ENCODE measurements around the gene TTN.

- TF ChIP-seq POLR2AphosphoS5 (IDR thresholded peaks at IDR 0.05; ENCODE audit: low read depth, low read length) (no peak), CTCF (IDR thresholded peaks at IDR 0.05) (peak; percentile 61; the same call in 1 of the 2 replicates), SIN3A (IDR thresholded peaks at IDR 0.05; ENCODE audit: borderline replicate concordance, insufficient read depth, low read depth, low read length) (no peak), TCF7L2 (IDR thresholded peaks at IDR 0.05; ENCODE audit: low read depth, low read length) (no peak)
- TF ChIP-seq, protein P1, sequence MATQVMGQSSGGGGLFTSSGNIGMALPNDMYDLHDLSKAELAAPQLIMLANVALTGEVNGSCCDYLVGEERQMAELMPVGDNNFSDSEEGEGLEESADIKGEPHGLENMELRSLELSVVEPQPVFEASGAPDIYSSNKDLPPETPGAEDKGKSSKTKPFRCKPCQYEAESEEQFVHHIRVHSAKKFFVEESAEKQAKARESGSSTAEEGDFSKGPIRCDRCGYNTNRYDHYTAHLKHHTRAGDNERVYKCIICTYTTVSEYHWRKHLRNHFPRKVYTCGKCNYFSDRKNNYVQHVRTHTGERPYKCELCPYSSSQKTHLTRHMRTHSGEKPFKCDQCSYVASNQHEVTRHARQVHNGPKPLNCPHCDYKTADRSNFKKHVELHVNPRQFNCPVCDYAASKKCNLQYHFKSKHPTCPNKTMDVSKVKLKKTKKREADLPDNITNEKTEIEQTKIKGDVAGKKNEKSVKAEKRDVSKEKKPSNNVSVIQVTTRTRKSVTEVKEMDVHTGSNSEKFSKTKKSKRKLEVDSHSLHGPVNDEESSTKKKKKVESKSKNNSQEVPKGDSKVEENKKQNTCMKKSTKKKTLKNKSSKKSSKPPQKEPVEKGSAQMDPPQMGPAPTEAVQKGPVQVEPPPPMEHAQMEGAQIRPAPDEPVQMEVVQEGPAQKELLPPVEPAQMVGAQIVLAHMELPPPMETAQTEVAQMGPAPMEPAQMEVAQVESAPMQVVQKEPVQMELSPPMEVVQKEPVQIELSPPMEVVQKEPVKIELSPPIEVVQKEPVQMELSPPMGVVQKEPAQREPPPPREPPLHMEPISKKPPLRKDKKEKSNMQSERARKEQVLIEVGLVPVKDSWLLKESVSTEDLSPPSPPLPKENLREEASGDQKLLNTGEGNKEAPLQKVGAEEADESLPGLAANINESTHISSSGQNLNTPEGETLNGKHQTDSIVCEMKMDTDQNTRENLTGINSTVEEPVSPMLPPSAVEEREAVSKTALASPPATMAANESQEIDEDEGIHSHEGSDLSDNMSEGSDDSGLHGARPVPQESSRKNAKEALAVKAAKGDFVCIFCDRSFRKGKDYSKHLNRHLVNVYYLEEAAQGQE (IDR thresholded peaks at IDR 0.05; ENCODE audit: insufficient read depth in 1 of 2, low read depth in 2 of 2, low read length in 1 of 2) = no peak
These were observed 11.0 kb downstream of the TTN start for GRCh38 chr2:178796079-178796677.

Measured in Panc1 (cell line).